Stomach (tissue), 9 donors: ENCODE measurements around the gene CERK. TPM values are rescaled to one million over a fixed set of nuclear protein-coding genes. Genes with fewer than 3 reads are reported as not detected.

Experiments
- DNase-seq, 2 donors: peaks; one replicate each; pipeline versions ENCODE4 v3.0.0 to v3.0.0-alpha.2; 2013 to 2019
- H3K27ac ChIP-seq, 5 donors: fragments of 200-600 bp in 4 of 5; sonication (generic) in 4 of 5; one replicate each; pipeline ENCODE4 v1.5.1; 2013 to 2019; ENCODE audit warnings: mild to moderate bottlenecking in 1 of 5, moderate library complexity in 1 of 5
- H3K27me3 ChIP-seq, 3 donors: fragments of 200-600 bp; sonication (generic); one replicate each; pipeline ENCODE4 v1.5.1; 2017 to 2019; ENCODE audit warnings: mixed run types in 1 of 3
- H3K36me3 ChIP-seq, 4 donors: fragments of 200-600 bp; sonication (generic); 1 replicate in 3 of 4; 2 replicates in 1 of 4; pipeline ENCODE4 v1.5.1; 2016 to 2019
- H3K4me1 ChIP-seq, 4 donors: fragments of 200-600 bp; sonication (generic); one replicate each; pipeline ENCODE4 v1.5.1; 2016 to 2019
- H3K4me3 ChIP-seq, 4 donors: fragments of 200-600 bp; sonication (generic) in 3 of 4; one replicate each; pipeline ENCODE4 v1.5.1; 2016 to 2019; ENCODE audit warnings: mild to moderate bottlenecking in 1 of 4
- H3K9me3 ChIP-seq, 4 donors: fragments of 200-600 bp; sonication (generic); one replicate each; pipeline ENCODE4 v1.5.1; 2016 to 2019
- CTCF ChIP-seq, 7 experiments: fragments of 450-650 bp in 4 of 7; fragments of 200-600 bp in 3 of 7; sonication (generic) in 3 of 7; IDR thresholded peaks; one replicate each; pipeline ENCODE4 v1.5.1; 2016 to 2019; ENCODE audit warnings: antibody characterized with exemption in 7 of 7, control low read depth in 2 of 7, mild to moderate bottlenecking in 1 of 7
- EP300 ChIP-seq: sonication (generic); formaldehyde crosslinking; IDR thresholded peaks from one replicate; pipeline ENCODE4 v1.6.1; 2017; ENCODE audit warnings: antibody characterized with exemption
- POLR2A ChIP-seq, 4 donors: fragments of 450-650 bp; IDR thresholded peaks; one replicate each; pipeline ENCODE4 v1.6.1; 2016; ENCODE audit warnings: antibody characterized with exemption in 4 of 4, control low read depth in 2 of 4, mild to moderate bottlenecking in 1 of 4, moderate library complexity in 1 of 4
- POLR2AphosphoS5 ChIP-seq, 3 donors: sonication (generic); formaldehyde crosslinking; IDR thresholded peaks; one replicate each; pipeline ENCODE4 v1.6.1; 2016; ENCODE audit warnings: antibody characterized with exemption in 3 of 3
- WGBS, 5 donors: extraction: QIAGEN DNeasy Blood & Tissue Kit in 3 of 5; methylation state at CpG; one replicate each; pipeline versions ENCODE4 v1.1.5 to v1.1.7; 2013 to 2018; 5-methylcytosine and 5-hydroxymethylcytosine counted together
- intact Hi-C: fragments of 100-400 bp; cut with DNase I; formaldehyde crosslinking; loops from one replicate; pipeline ENCODE4 v1.15.1; 2023; ENCODE audit warnings: low total_unique reads
- polyA plus RNA-seq, 3 donors: library from polyadenylated mRNA; stranded (reverse); fragments of 200-250 nt; gene quantifications; one replicate each; pipeline ENCODE4 v1.2.3, GENCODE V29; 2013
- total RNA-seq, 5 donors: library from RNA; depleted of rRNA; stranded (reverse); fragments of >200 nt; gene quantifications; one replicate each; pipeline versions ENCODE4 v1.1.0 to v1.2.3, GENCODE V29; 2014 to 2016
- donor health status: healthy with polysubstance abuse.
- donor health status: Bipolar disorder and iron deficiency.
- donor health status: healthy.

CERK gene
- total and polyA plus RNA-seq, 8 donors, result 12.5 to 59.4 (median 31.5) TPM

GRCh38 chr22:46703171-46703995 is 34.7 kb downstream of the CERK start:
- Histone ChIP-seq H3K9me3 (no peaks in the 10 kb centered on the region), H3K27me3 (no peaks in the 10 kb centered on the region), H3K4me3 (no peak overlapping the region), H3K4me1 (peaks cover 24 to 44% (median 41%) of the 10 kb centered on the region in 4 donors), H3K27ac (no peak overlapping the region), H3K36me3 (peaks cover 76 to 99% (median 97%) of the 10 kb centered on the region in 4 donors)
- intact Hi-C loops, result no loop called here
- TF ChIP-seq POLR2AphosphoS5 (IDR thresholded peaks at IDR 0.05), result no peak
- no peak for TF ChIP-seq POLR2A (IDR thresholded peaks at IDR 0.05)
- no peak for TF ChIP-seq CTCF (IDR thresholded peaks at IDR 0.05)
- TF ChIP-seq EP300, result no peak
- 92 to 96% (median 94%) methylated on average over 24 to 26 of the region's 26 CpGs for WGBS, 5 donors
- no peak for DNase-seq

GRCh38 chr22:46701262-46701661 is 36.8 kb downstream of the CERK start:
- no peak for DNase-seq
- Histone ChIP-seq H3K9me3 (no peaks in the 10 kb centered on the region), H3K4me3 (no peak overlapping the region), H3K27me3 (no peaks in the 10 kb centered on the region), H3K4me1 (peaks cover 14 to 24% (median 22%) of the 10 kb centered on the region in 4 donors), H3K36me3 (peaks cover 77 to 99% (median 97%) of the 10 kb centered on the region in 4 donors), H3K27ac (no peak overlapping the region)
- WGBS, 5 donors, result 93 to 95% (median 94%) methylated on average over 23 to 33 of the region's 33 CpGs
- intact Hi-C loops, result no loop called here
- TF ChIP-seq POLR2A (IDR thresholded peaks at IDR 0.05) (no peak), EP300 (no peak), CTCF (IDR thresholded peaks at IDR 0.05) (no peak), POLR2AphosphoS5 (IDR thresholded peaks at IDR 0.05) (no peak)

GRCh38 chr22:46699091-46699490 is 39.0 kb downstream of the CERK start:
- Histone ChIP-seq H3K36me3 (peaks cover 83 to 100% (median 99%) of the 10 kb centered on the region in 4 donors), H3K27me3 (no peaks in the 10 kb centered on the region), H3K4me3 (no peak overlapping the region), H3K27ac (no peak overlapping the region), H3K9me3 (no peaks in the 10 kb centered on the region), H3K4me1 (peaks cover 3 to 6% (median 3%) of the 10 kb centered on the region in 4 donors)
- 87 to 97% (median 95%) methylated on average over 16 to 17 of the region's 17 CpGs for WGBS, 5 donors
- intact Hi-C loops, result no loop called here
- TF ChIP-seq CTCF (IDR thresholded peaks at IDR 0.05), result no peak
- no peak for TF ChIP-seq POLR2AphosphoS5 (IDR thresholded peaks at IDR 0.05)
- TF ChIP-seq POLR2A (IDR thresholded peaks at IDR 0.05), result no peak
- no peak for TF ChIP-seq EP300
- DNase-seq, result no peak

GRCh38 chr22:46697811-46698515 is 40.1 kb downstream of the CERK start:
- DNase-seq, result no peak
- Histone ChIP-seq H3K27me3 (no peaks in the 10 kb centered on the region), H3K4me3 (no peak overlapping the region), H3K27ac (no peak overlapping the region), H3K36me3 (peaks cover 88 to 100% (median 99%) of the 10 kb centered on the region in 4 donors), H3K9me3 (no peaks in the 10 kb centered on the region), H3K4me1 (no peaks in the 10 kb centered on the region)
- 89 to 94% (median 92%) methylated on average over 20 to 24 of the region's 24 CpGs for WGBS, 5 donors
- intact Hi-C loops, result no loop called here
- no peak for TF ChIP-seq EP300
- no peak for TF ChIP-seq POLR2AphosphoS5 (IDR thresholded peaks at IDR 0.05)
- no peak for TF ChIP-seq CTCF (IDR thresholded peaks at IDR 0.05)
- no peak for TF ChIP-seq POLR2A (IDR thresholded peaks at IDR 0.05)
